Osteoblast (primary cell): ENCODE measurements around the gene RAD51B. TPM values are rescaled to one million over a fixed set of nuclear protein-coding genes. Genes with fewer than 3 reads are reported as not detected.

Experiments used
- DNase-seq: peaks from one replicate; pipeline ENCODE4 v3.0.0; 2011; ENCODE audit warnings: low spot score, mixed read lengths; ENCODE audit not compliant: insufficient read length; ENCODE audit errors: missing footprints
- H2AFZ ChIP-seq: 2 replicates; pipeline ENCODE4 v1.6.0; 2011; ENCODE audit warnings: mild to moderate bottlenecking, low read length
- H3K27ac ChIP-seq: 2 replicates; pipeline ENCODE4 v1.5.1; 2011; ENCODE audit warnings: mild to moderate bottlenecking, low read depth, low read length, moderate library complexity
- H3K27me3 ChIP-seq: 2 replicates; pipeline ENCODE4 v1.6.0; 2012; ENCODE audit warnings: mild to moderate bottlenecking, control low read depth, inconsistent platforms, low read length, moderate library complexity; ENCODE audit not compliant: insufficient read depth
- H3K36me3 ChIP-seq: 2 replicates; pipeline ENCODE4 v1.5.1; 2011; ENCODE audit warnings: mild to moderate bottlenecking, low read length, control low read depth, moderate library complexity; ENCODE audit not compliant: insufficient read depth
- H3K4me1 ChIP-seq: 2 replicates; pipeline ENCODE4 v1.5.1; 2011; ENCODE audit warnings: mild to moderate bottlenecking, low read length, control low read depth, moderate library complexity; ENCODE audit not compliant: insufficient read depth
- H3K4me2 ChIP-seq: 2 replicates; pipeline ENCODE4 v1.6.0; 2011; ENCODE audit warnings: mild to moderate bottlenecking, low read length; ENCODE audit not compliant: insufficient read depth
- H3K4me3 ChIP-seq: fragments of 200-600 bp; sonication (generic); 3 replicates; pipeline ENCODE4 v1.5.1; 2012; ENCODE audit warnings: mild to moderate bottlenecking, low read length, inconsistent platforms; ENCODE audit not compliant: insufficient read depth
- H3K79me2 ChIP-seq: 2 replicates; pipeline ENCODE4 v1.6.0; 2012; ENCODE audit warnings: mild to moderate bottlenecking, low read length, control low read depth, inconsistent platforms; ENCODE audit not compliant: insufficient read depth
- H3K9me3 ChIP-seq: 2 replicates; pipeline ENCODE4 v1.5.1; 2011; ENCODE audit warnings: low read depth, low read length, control low read depth
- H4K20me1 ChIP-seq: 2 replicates; pipeline ENCODE4 v1.6.0; 2012; ENCODE audit warnings: mild to moderate bottlenecking, low read length, control low read depth; ENCODE audit not compliant: insufficient read depth
- total RNA-seq: library from RNA; depleted of rRNA; stranded (reverse); fragments of >200 nt; gene quantifications from 2 replicates; pipeline ENCODE4 v1.2.3, GENCODE V29; 2012
- TF ChIP-seq, protein P1 (sequence below): IDR thresholded peaks from 2 replicates; pipeline ENCODE4 v1.5.1; 2011; ENCODE audit warnings: mild to moderate bottlenecking, low read depth, low read length, moderate library complexity; ENCODE audit errors: extremely low read depth

RAD51B gene
- total RNA-seq, 1 donor, result 13.8 TPM

DNA sequence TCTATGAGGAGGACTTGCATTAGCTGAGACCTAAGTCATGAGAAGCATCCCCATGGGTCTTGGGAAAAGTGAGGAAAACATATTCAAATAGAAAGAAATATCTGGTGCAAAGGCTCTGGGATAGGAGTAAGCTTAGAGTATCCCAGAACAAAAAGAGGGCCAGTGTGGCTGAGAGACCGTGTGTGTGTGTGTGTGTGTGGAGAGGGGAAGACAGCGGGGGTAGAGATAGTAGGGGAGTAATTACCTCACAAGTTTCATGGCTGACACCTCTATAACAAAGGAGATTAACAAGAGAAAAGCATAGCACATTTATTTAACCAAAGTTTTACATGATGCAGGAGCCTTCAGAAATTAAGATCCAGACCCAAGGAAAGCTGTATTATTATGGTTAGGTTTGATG is 440.5 kb downstream of the RAD51B start:
- TF ChIP-seq, protein P1, sequence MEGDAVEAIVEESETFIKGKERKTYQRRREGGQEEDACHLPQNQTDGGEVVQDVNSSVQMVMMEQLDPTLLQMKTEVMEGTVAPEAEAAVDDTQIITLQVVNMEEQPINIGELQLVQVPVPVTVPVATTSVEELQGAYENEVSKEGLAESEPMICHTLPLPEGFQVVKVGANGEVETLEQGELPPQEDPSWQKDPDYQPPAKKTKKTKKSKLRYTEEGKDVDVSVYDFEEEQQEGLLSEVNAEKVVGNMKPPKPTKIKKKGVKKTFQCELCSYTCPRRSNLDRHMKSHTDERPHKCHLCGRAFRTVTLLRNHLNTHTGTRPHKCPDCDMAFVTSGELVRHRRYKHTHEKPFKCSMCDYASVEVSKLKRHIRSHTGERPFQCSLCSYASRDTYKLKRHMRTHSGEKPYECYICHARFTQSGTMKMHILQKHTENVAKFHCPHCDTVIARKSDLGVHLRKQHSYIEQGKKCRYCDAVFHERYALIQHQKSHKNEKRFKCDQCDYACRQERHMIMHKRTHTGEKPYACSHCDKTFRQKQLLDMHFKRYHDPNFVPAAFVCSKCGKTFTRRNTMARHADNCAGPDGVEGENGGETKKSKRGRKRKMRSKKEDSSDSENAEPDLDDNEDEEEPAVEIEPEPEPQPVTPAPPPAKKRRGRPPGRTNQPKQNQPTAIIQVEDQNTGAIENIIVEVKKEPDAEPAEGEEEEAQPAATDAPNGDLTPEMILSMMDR, result no peak
- Histone ChIP-seq H3K36me3 (no peaks in the 10 kb centered on the region), H3K79me2 (no peaks in the 10 kb centered on the region), H3K27ac (no peak overlapping the region), H3K4me2 (no peak overlapping the region), H3K4me3 (no peak overlapping the region), H2AFZ (no peak overlapping the region), H3K27me3 (no peaks in the 10 kb centered on the region), H3K4me1 (peaks cover 7% of the 10 kb centered on the region), H4K20me1 (no peaks in the 10 kb centered on the region), H3K9me3 (no peaks in the 10 kb centered on the region)
- DNase-seq, result no peak

DNA sequence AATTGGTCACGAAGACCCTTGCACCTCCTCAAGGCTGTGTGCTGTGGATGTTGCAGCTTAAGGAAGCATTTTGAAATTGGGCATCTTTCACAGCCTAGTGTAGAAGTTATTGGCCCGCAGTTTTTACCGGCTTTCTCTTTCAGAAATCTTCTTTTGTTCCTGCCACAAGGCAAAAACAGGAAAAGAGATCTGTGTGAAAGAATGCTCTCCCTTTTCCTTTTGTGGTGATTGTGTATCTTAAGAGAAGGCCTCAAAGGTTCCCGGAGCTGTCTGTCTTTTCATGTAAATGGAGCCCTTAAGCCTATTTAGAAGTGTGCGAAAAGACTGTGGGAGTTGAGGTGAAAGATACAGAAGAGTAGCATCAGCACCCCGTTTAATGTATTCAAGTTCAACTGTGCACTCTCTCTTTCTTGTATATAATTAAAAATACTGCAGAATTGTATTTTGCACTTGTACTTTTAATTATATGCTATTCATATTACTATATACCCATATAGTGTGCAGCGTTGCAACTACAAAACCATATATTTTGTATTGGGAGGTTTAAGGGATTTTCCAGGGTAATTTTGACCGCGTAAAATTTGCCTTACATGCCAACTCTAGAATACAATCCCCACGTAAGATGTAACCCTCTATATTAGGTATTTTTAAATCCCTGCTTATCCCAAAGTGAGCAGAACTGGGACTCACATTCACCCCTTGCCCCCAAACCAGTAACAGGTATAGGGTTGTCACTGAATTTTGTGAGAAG is 441.7 kb downstream of the RAD51B start:
- TF ChIP-seq, protein P1, result no peak
- no peaks in the 10 kb centered on the region for H4K20me1 ChIP-seq
- DNase-seq, result no peak
- H3K9me3 ChIP-seq, result no peaks in the 10 kb centered on the region
- H3K4me2 ChIP-seq, result no peak overlapping the region
- H3K79me2 ChIP-seq, result no peaks in the 10 kb centered on the region
- no peaks in the 10 kb centered on the region for H3K4me1 ChIP-seq
- H2AFZ ChIP-seq, result no peak overlapping the region
- no peaks in the 10 kb centered on the region for H3K27me3 ChIP-seq
- no peak overlapping the region for H3K4me3 ChIP-seq
- H3K36me3 ChIP-seq, result no peaks in the 10 kb centered on the region
- no peak overlapping the region for H3K27ac ChIP-seq

DNA sequence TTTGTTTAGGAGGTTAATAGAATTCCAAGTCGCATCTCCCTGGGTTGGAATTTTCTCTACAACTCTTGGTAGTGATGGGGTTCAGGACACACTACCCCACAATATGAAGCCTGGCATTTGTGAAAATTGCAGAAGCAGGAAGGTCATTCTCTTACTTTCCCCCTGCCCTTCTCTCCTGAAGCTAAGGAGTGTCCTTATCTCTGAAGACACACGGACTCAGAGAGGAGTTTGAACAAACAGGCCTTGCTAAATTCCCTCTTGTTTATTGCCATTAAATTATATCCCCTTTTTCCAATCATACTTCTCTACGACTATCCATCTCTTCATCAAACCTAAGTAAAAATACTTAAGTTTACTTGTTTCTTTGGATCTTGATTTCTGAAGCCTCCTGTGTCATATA is 443.0 kb downstream of the RAD51B start:
- H3K27me3 ChIP-seq, result no peaks in the 10 kb centered on the region
- DNase-seq, result no peak
- no peaks in the 10 kb centered on the region for H3K9me3 ChIP-seq
- TF ChIP-seq, protein P1, result no peak
- no peaks in the 10 kb centered on the region for H3K79me2 ChIP-seq
- H4K20me1 ChIP-seq, result no peaks in the 10 kb centered on the region
- H3K4me1 ChIP-seq, result no peaks in the 10 kb centered on the region
- H3K36me3 ChIP-seq, result no peaks in the 10 kb centered on the region
- H3K4me2 ChIP-seq, result no peak overlapping the region
- no peak overlapping the region for H3K4me3 ChIP-seq
- no peak overlapping the region for H2AFZ ChIP-seq
- H3K27ac ChIP-seq, result no peak overlapping the region

DNA sequence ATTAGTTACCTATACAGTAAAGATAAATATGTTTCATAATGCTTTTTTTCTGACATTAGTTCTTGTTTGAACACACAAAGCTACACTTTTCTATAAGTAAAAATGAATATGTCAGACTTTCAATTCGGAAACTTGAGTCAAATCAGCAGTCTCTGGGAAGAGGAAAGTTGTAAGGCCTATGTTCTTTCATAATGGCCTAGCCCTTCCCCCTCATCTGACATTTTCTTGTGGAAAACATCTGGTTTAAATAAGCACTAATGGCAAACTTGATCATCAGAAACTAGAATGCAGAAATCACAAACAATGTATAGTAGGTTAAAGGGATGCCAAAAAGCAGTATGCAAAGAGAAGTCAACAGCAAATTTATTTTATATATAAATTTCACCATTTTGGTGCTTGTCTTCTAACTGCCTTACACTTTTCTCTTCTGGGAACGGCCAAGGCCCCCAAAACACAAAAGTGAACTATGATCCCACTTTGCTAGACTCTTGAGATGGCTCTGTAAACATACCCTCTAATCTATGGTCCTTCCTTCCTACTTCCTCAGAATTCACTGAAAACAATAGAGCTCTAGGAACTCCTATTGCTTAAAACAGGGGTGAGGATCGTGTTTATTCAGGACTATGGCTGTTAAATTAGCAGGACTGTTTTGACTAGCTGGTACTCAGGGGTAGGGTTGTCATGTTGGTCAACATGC is 444.1 kb downstream of the RAD51B start:
- Histone ChIP-seq H3K4me3 (no peak overlapping the region), H4K20me1 (no peaks in the 10 kb centered on the region), H3K36me3 (no peaks in the 10 kb centered on the region), H3K27ac (no peak overlapping the region), H3K79me2 (no peaks in the 10 kb centered on the region), H2AFZ (no peak overlapping the region), H3K27me3 (no peaks in the 10 kb centered on the region), H3K9me3 (no peaks in the 10 kb centered on the region), H3K4me2 (no peak overlapping the region), H3K4me1 (no peaks in the 10 kb centered on the region)
- TF ChIP-seq, protein P1, result no peak
- no peak for DNase-seq
